ENCODE results near the gene CCDC148.

DNA sequence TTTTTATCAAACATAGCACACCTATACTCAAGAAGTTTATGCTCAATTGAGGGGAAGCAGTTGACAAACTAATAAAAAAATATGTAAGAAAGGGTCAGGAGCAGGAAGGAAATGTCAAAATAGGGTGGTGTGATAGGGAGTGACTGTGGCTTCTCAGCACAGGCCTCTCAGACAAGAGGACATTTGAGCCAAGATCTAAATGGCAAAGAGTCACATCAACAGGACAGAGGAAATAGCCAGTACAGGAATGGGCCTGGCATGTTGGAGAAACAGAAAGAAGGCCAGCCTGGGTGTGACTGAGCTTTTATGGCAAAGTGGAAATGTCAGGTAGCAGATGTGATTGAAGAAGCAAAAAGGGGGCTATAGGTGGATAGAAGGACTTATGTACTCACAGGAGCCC lies 117.0 kb downstream of the CCDC148 start:
- TF ChIP-seq, protein P1, sequence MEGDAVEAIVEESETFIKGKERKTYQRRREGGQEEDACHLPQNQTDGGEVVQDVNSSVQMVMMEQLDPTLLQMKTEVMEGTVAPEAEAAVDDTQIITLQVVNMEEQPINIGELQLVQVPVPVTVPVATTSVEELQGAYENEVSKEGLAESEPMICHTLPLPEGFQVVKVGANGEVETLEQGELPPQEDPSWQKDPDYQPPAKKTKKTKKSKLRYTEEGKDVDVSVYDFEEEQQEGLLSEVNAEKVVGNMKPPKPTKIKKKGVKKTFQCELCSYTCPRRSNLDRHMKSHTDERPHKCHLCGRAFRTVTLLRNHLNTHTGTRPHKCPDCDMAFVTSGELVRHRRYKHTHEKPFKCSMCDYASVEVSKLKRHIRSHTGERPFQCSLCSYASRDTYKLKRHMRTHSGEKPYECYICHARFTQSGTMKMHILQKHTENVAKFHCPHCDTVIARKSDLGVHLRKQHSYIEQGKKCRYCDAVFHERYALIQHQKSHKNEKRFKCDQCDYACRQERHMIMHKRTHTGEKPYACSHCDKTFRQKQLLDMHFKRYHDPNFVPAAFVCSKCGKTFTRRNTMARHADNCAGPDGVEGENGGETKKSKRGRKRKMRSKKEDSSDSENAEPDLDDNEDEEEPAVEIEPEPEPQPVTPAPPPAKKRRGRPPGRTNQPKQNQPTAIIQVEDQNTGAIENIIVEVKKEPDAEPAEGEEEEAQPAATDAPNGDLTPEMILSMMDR (conservative IDR thresholded peaks at IDR 0.05; ENCODE audit: low read depth in 2 of 2) = no peak
- no peak for TF ChIP-seq EZH2 (IDR thresholded peaks at IDR 0.05; ENCODE audit: low read depth, unreplicated experiment)
- TF ChIP-seq CREB1 (CRISPR knock-in tag; IDR thresholded peaks at IDR 0.05; ENCODE audit: low read depth) = no peak

Data from GM23338 (cell line).